ENCODE results near the gene MLF2. TPM values are rescaled to one million over a fixed set of nuclear protein-coding genes. Genes with fewer than 3 reads are reported as not detected.

Gene MLF2
- total and polyA plus RNA-seq, 2 of the 13 experiments (the other 11 are each of a cell fraction or from before 2014, with no cell fraction given) = 88.1 to 167 TPM

DNA sequence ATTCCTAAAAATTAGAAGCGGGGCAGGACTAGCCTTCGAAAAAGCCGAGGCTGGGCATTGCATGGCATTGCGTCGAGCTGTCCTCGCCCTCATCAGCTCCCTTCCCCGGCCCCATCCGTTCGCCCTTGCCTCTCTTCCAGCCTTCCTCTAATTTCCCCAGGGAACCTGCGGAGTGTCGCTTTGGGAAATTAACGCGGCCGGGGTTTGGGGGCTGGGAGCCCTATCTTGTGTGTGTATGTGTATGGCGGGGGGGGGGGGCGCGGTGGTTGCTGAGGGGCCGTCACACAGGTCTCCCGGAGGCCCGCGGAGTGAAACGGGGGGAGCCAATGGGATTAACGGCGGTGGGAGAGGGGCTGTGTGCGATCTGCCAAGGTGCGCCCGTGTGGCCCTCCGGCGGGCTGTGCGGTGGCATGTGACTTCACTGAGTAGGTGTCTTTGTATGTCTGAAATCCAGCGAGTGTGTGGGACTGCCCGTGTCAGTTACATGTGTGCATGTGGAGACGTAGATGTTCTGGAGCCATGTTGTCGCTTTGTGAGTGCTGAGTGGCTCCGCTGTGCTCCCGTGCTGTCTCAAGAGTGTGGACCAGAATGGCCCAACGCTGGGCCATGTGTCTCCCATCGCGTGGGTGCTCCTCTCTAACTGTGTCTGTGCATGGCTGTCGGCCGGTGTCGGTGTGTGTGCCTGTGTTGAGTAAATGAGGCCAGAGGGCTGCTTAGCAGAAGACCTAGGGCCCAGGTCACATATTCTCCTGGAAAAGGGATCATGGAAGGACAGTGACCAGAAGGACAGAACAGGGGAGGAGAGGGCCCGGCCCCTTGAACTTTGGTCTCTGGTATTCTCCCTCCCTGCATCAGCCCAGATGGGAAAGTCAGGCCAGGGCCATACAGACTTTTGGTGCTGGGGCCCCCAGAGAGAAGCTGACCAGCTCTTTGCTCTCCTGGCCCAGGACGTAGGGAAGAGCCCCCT lies 14.7 kb upstream of the MLF2 start (continued):
- TF ChIP-seq, protein P1, sequence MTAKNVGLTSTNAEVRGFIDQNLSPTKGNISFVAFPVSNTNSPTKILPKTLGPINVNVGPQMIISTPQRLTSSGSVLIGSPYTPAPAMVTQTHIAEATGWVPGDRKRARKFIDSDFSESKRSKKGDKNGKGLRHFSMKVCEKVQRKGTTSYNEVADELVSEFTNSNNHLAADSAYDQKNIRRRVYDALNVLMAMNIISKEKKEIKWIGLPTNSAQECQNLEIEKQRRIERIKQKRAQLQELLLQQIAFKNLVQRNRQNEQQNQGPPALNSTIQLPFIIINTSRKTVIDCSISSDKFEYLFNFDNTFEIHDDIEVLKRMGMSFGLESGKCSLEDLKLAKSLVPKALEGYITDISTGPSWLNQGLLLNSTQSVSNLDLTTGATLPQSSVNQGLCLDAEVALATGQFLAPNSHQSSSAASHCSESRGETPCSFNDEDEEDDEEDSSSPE (CRISPR knock-in tag; IDR thresholded peaks at IDR 0.05) = 0 out of 2 replicates have a peak, but pooled peaks have one; percentile 19
- TF ChIP-seq, protein P2, sequence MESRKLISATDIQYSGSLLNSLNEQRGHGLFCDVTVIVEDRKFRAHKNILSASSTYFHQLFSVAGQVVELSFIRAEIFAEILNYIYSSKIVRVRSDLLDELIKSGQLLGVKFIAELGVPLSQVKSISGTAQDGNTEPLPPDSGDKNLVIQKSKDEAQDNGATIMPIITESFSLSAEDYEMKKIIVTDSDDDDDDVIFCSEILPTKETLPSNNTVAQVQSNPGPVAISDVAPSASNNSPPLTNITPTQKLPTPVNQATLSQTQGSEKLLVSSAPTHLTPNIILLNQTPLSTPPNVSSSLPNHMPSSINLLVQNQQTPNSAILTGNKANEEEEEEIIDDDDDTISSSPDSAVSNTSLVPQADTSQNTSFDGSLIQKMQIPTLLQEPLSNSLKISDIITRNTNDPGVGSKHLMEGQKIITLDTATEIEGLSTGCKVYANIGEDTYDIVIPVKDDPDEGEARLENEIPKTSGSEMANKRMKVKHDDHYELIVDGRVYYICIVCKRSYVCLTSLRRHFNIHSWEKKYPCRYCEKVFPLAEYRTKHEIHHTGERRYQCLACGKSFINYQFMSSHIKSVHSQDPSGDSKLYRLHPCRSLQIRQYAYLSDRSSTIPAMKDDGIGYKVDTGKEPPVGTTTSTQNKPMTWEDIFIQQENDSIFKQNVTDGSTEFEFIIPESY (CRISPR knock-in tag; IDR thresholded peaks at IDR 0.05) = no peak
- TF ChIP-seq CBX1 (IDR thresholded peaks at IDR 0.05; ENCODE audit: low read depth) (peak; percentile 37), CHD4 (IDR thresholded peaks at IDR 0.05; ENCODE audit: borderline replicate concordance, low read length) (no peak), JUND (CRISPR knock-in tag; IDR thresholded peaks at IDR 0.05) (peak; percentile 34; the same call in 1 of the 2 replicates), TARDBP (CRISPR knock-in tag; IDR thresholded peaks at IDR 0.05) (no peak), KAT2B (IDR thresholded peaks at IDR 0.05; ENCODE audit: borderline replicate concordance, low read depth, low read length) (no peak), HNRNPLL (IDR thresholded peaks at IDR 0.05; ENCODE audit: low read depth, low read length, poor library complexity, severe bottlenecking) (no peak), ZNF274 (CRISPR knock-in tag; IDR thresholded peaks at IDR 0.05) (no peak), ZNF510 (CRISPR knock-in tag; IDR thresholded peaks at IDR 0.05; ENCODE audit: low read depth) (0 out of 2 replicates have a peak, but pooled peaks have one; percentile 46), ZNF83 (CRISPR knock-in tag; IDR thresholded peaks at IDR 0.05; ENCODE audit: borderline replicate concordance) (no peak), KDM6A (CRISPR knock-in tag; IDR thresholded peaks at IDR 0.05; ENCODE audit: low read depth) (peak; percentile 43; the same call in 1 of the 2 replicates), FOXA3 (CRISPR knock-in tag; IDR thresholded peaks at IDR 0.05) (no peak; the same call in 1 of the 2 replicates), HNF4A (CRISPR knock-in tag; IDR thresholded peaks at IDR 0.05) (peak; percentile 91), U2AF2 (IDR thresholded peaks at IDR 0.05; ENCODE audit: low read depth, low read length) (no peak)
- TF ChIP-seq, protein P3, sequence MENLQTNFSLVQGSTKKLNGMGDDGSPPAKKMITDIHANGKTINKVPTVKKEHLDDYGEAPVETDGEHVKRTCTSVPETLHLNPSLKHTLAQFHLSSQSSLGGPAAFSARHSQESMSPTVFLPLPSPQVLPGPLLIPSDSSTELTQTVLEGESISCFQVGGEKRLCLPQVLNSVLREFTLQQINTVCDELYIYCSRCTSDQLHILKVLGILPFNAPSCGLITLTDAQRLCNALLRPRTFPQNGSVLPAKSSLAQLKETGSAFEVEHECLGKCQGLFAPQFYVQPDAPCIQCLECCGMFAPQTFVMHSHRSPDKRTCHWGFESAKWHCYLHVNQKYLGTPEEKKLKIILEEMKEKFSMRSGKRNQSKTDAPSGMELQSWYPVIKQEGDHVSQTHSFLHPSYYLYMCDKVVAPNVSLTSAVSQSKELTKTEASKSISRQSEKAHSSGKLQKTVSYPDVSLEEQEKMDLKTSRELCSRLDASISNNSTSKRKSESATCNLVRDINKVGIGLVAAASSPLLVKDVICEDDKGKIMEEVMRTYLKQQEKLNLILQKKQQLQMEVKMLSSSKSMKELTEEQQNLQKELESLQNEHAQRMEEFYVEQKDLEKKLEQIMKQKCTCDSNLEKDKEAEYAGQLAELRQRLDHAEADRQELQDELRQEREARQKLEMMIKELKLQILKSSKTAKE (CRISPR knock-in tag; IDR thresholded peaks at IDR 0.05; ENCODE audit: borderline replicate concordance) = no peak
- TF ChIP-seq, protein P4, sequence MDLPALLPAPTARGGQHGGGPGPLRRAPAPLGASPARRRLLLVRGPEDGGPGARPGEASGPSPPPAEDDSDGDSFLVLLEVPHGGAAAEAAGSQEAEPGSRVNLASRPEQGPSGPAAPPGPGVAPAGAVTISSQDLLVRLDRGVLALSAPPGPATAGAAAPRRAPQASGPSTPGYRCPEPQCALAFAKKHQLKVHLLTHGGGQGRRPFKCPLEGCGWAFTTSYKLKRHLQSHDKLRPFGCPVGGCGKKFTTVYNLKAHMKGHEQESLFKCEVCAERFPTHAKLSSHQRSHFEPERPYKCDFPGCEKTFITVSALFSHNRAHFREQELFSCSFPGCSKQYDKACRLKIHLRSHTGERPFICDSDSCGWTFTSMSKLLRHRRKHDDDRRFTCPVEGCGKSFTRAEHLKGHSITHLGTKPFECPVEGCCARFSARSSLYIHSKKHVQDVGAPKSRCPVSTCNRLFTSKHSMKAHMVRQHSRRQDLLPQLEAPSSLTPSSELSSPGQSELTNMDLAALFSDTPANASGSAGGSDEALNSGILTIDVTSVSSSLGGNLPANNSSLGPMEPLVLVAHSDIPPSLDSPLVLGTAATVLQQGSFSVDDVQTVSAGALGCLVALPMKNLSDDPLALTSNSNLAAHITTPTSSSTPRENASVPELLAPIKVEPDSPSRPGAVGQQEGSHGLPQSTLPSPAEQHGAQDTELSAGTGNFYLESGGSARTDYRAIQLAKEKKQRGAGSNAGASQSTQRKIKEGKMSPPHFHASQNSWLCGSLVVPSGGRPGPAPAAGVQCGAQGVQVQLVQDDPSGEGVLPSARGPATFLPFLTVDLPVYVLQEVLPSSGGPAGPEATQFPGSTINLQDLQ (CRISPR knock-in tag; IDR thresholded peaks at IDR 0.05) = no peak
- TF ChIP-seq, protein P5, sequence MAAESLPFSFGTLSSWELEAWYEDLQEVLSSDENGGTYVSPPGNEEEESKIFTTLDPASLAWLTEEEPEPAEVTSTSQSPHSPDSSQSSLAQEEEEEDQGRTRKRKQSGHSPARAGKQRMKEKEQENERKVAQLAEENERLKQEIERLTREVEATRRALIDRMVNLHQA (CRISPR knock-in tag; IDR thresholded peaks at IDR 0.05) = no peak
